ENCODE data around the gene COL6A5.
"Not testable (repeated sequence)": the region's sequence is repeated elsewhere in the genome, so short reads cannot be mapped to it uniquely, and the experiment has no call there.

Gene COL6A5

GRCh38 chr3:130342821-130343661, 2.4 kb upstream of the COL6A5 start:
- TF ChIP-seq CTCF (IDR thresholded peaks at IDR 0.05; ENCODE audit: insufficient read depth, low read length, poor library complexity, severe bottlenecking) = no peak
- Histone ChIP-seq H3K4me3 (replicated peaks; ENCODE audit: low read depth, low read length) (no peak overlapping the region), H3K27me3 (replicated peaks; ENCODE audit: control insufficient read depth, insufficient read depth, low read length) (no peaks in the 10 kb centered on the region), H3K36me3 (ENCODE audit: control insufficient read depth, insufficient read depth, low read length) (no peaks in the 10 kb centered on the region)
- DNase-seq (ENCODE audit: extremely low read depth, insufficient read length) = no peak

GRCh38 chr3:130348258-130348657, 2.8 kb downstream of the COL6A5 start:
- H3K36me3 ChIP-seq (ENCODE audit: control insufficient read depth, insufficient read depth, low read length); H3K4me3 ChIP-seq (replicated peaks; ENCODE audit: low read depth, low read length); DNase-seq (ENCODE audit: extremely low read depth, insufficient read length); H3K27me3 ChIP-seq (replicated peaks; ENCODE audit: control insufficient read depth, insufficient read depth, low read length): not testable (repeated sequence)

GRCh38 chr3:130354430-130354829, 9.0 kb downstream of the COL6A5 start:
- no peaks in the 10 kb centered on the region for H3K27me3 ChIP-seq (replicated peaks; ENCODE audit: control insufficient read depth, insufficient read depth, low read length)
- peak; percentile 28 for DNase-seq (ENCODE audit: extremely low read depth, insufficient read length)
- no peak overlapping the region for H3K4me3 ChIP-seq (replicated peaks; ENCODE audit: low read depth, low read length)
- H3K36me3 ChIP-seq (ENCODE audit: control insufficient read depth, insufficient read depth, low read length) = no peaks in the 10 kb centered on the region
- no peak for TF ChIP-seq CTCF (IDR thresholded peaks at IDR 0.05; ENCODE audit: insufficient read depth, low read length, poor library complexity, severe bottlenecking)

- Histone ChIP-seq H3K27me3 (replicated peaks; ENCODE audit: control insufficient read depth, insufficient read depth, low read length) (no peaks in the 10 kb centered on the region), H3K4me3 (replicated peaks; ENCODE audit: low read depth, low read length) (no peak overlapping the region), H3K36me3 (ENCODE audit: control insufficient read depth, insufficient read depth, low read length) (no peaks in the 10 kb centered on the region)
- no peak for DNase-seq (ENCODE audit: extremely low read depth, insufficient read length)
- no peak for TF ChIP-seq CTCF (IDR thresholded peaks at IDR 0.05; ENCODE audit: insufficient read depth, low read length, poor library complexity, severe bottlenecking)
Measured at GRCh38 chr3:130374033-130374432, 28.6 kb downstream of the COL6A5 start.

- no peak for TF ChIP-seq CTCF (IDR thresholded peaks at IDR 0.05; ENCODE audit: insufficient read depth, low read length, poor library complexity, severe bottlenecking)
- DNase-seq (ENCODE audit: extremely low read depth, insufficient read length) = no peak
- Histone ChIP-seq H3K27me3 (replicated peaks; ENCODE audit: control insufficient read depth, insufficient read depth, low read length) (no peaks in the 10 kb centered on the region), H3K36me3 (ENCODE audit: control insufficient read depth, insufficient read depth, low read length) (no peaks in the 10 kb centered on the region), H3K4me3 (replicated peaks; ENCODE audit: low read depth, low read length) (no peak overlapping the region)
Measured at GRCh38 chr3:130374908-130375307, 29.4 kb downstream of the COL6A5 start.

- TF ChIP-seq CTCF (IDR thresholded peaks at IDR 0.05; ENCODE audit: insufficient read depth, low read length, poor library complexity, severe bottlenecking) = no peak
- DNase-seq (ENCODE audit: extremely low read depth, insufficient read length) = no peak
- Histone ChIP-seq H3K27me3 (replicated peaks; ENCODE audit: control insufficient read depth, insufficient read depth, low read length) (no peaks in the 10 kb centered on the region), H3K36me3 (ENCODE audit: control insufficient read depth, insufficient read depth, low read length) (no peaks in the 10 kb centered on the region), H3K4me3 (replicated peaks; ENCODE audit: low read depth, low read length) (no peak overlapping the region)
Measured at GRCh38 chr3:130377960-130378676, 32.6 kb downstream of the COL6A5 start.
